ENCODE results near the gene IPCEF1. TPM values are rescaled to one million over a fixed set of nuclear protein-coding genes. Genes with fewer than 3 reads are reported as not detected.
"Not testable (repeated sequence)": the region's sequence is repeated elsewhere in the genome, so short reads cannot be mapped to it uniquely, and the experiment has no call there.

IPCEF1 gene
- total RNA-seq, 1 donor from 2014 or later: not detected

DNA sequence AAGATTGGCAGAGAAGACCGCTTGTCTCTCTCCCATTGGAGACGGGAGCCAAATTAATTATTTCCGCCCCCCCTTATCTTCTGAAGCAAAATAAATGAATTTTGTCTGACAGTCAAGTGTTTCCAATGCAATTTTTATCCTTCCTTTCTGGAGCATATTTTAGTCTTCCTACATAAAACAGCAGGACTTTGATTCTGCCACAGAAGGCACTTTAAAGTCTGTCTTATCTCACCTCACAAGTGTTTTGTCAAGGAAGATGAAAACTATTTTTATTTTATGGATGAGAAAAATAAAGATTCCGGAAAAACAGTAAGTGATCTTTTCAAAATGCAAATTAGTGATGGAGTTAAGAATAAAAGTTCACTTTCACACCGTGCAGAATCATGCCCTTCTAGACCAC is 177.2 kb downstream of the IPCEF1 start:
- TF ChIP-seq, protein P1, sequence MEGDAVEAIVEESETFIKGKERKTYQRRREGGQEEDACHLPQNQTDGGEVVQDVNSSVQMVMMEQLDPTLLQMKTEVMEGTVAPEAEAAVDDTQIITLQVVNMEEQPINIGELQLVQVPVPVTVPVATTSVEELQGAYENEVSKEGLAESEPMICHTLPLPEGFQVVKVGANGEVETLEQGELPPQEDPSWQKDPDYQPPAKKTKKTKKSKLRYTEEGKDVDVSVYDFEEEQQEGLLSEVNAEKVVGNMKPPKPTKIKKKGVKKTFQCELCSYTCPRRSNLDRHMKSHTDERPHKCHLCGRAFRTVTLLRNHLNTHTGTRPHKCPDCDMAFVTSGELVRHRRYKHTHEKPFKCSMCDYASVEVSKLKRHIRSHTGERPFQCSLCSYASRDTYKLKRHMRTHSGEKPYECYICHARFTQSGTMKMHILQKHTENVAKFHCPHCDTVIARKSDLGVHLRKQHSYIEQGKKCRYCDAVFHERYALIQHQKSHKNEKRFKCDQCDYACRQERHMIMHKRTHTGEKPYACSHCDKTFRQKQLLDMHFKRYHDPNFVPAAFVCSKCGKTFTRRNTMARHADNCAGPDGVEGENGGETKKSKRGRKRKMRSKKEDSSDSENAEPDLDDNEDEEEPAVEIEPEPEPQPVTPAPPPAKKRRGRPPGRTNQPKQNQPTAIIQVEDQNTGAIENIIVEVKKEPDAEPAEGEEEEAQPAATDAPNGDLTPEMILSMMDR (IDR thresholded peaks at IDR 0.05): no peak
- Histone ChIP-seq H3K4me1 (no peaks in the 10 kb centered on the region), H3K27ac (no peak overlapping the region), H3K27me3 (no peaks in the 10 kb centered on the region), H3K4me3 (no peak overlapping the region), H3K36me3 (no peaks in the 10 kb centered on the region), H3K9me3 (peaks cover 0 to 10% of the 10 kb centered on the region in 2 donors)
- intact Hi-C loops (cut with DNase I): no loop called here
- no peak for DNase-seq (ENCODE audit: low spot score in 2 of 2)

DNA sequence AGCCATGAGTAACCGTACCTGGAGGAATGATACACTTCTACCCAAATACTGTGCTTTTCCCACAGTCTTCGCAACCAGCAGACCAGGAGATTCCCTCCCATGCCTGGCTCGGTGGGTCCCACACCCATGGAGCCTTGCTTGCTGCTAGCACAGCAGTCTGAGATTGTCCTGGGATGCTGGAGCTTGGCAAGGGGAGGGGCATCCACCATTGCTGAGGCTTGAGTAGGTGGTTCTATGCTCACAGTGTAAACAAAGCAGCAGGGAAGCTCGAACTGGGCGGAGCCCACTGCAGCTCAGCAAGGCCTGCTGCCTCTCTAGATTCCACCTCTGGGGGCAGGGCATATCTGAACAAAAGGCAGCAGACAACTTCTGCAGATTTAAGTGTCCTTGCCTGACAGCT is 184.2 kb downstream of the IPCEF1 start:
- intact Hi-C loops (cut with DNase I): not testable (repeated sequence)

DNA sequence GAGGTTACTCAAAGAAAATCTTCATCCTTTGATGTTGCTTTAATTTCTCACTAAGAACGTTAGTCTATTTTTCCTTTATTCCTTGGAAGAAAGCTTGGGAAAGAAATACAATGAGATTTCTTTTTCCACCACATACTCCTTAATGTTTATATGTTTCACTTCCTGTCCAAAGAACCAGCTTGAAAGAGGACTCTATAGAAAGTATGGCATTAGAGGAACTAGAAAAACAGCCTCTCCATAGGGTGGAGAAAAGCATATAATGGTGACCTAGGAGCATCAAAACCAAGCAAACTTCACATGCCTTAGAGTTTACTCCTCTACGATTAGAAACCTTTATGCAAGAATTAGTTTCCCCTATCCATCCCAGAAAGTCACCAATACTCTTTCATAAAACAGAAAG is 186.5 kb downstream of the IPCEF1 start:
- Histone ChIP-seq H3K27me3 (no peaks in the 10 kb centered on the region), H3K27ac (no peak overlapping the region), H3K36me3 (no peaks in the 10 kb centered on the region), H3K4me1 (no peaks in the 10 kb centered on the region), H3K4me3 (no peak overlapping the region), H3K9me3 (no peaks in the 10 kb centered on the region)
- TF ChIP-seq, protein P1 (IDR thresholded peaks at IDR 0.05): no peak
- intact Hi-C loops (cut with DNase I): no loop called here
- no peak for DNase-seq (ENCODE audit: low spot score in 2 of 2)

More for the DNA sequence above, 184.2 kb downstream of the IPCEF1 start:
- H3K27me3 ChIP-seq; H3K4me1 ChIP-seq; H3K4me3 ChIP-seq; H3K36me3 ChIP-seq; DNase-seq (ENCODE audit: low spot score in 2 of 2); H3K27ac ChIP-seq; H3K9me3 ChIP-seq: not testable (repeated sequence)

DNA sequence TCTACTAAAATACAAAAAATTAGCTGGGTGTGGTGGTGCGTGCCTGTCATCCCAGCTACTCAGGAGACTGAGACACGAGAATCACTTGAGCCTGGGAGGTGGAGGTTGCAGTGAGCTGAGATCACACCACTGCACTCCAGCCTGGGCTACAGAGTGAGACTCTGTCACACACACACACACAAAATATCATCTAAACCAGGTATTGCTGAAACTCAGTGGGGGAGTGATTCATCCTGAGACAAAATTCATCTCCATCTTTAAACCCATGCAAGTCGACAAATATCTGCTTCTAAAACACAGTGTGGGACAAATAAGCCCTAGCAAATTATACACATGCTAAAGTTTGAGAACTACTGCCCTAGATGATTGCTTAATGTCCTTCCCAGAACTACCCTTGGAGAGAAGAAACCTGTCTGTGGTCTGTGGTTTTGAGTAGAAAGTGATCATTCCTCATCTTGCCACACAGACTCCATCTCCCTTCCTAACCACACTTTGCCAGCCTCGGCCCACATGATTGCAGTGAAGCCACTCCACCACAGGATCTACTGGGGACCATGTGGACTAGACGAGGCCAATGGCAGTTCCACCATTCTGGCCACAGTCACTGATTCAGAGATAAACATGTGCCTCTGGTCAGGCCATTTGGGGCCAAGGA is 187.3 kb downstream of the IPCEF1 start:
- H3K27me3 ChIP-seq: no peaks in the 10 kb centered on the region
- DNase-seq (ENCODE audit: low spot score in 2 of 2): no peak
- TF ChIP-seq, protein P1 (IDR thresholded peaks at IDR 0.05): no peak
- H3K4me1 ChIP-seq: no peaks in the 10 kb centered on the region
- no peaks in the 10 kb centered on the region for H3K9me3 ChIP-seq
- no peaks in the 10 kb centered on the region for H3K36me3 ChIP-seq
- H3K4me3 ChIP-seq: no peak overlapping the region
- H3K27ac ChIP-seq: no peak overlapping the region
- intact Hi-C loops (cut with DNase I): no loop called here

DNA sequence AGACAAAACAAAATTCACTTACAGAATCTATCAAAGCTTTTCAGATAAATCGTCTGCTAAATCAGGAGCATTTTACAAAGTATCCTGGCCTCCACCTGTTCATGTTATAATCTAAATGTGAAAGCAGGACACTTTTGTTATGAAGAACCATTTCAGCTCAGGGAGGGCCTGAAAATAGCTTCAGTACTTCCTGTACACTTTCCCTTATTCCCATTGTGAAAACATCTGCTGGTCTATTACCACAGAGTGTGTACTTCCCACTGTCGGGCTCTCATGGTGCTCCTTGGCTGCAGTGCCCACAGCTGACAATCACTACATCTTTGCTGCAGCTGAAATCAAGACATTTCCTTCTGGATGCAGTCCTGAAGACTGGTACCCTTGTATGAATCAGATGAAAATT is 189.5 kb downstream of the IPCEF1 start:
- no peaks in the 10 kb centered on the region for H3K36me3 ChIP-seq
- no peak overlapping the region for H3K27ac ChIP-seq
- H3K4me3 ChIP-seq: no peak overlapping the region
- peaks cover 0 to 5% of the 10 kb centered on the region in 2 donors for H3K4me1 ChIP-seq
- no peak for DNase-seq (ENCODE audit: low spot score in 2 of 2)
- intact Hi-C loops (cut with DNase I): no loop called here
- H3K27me3 ChIP-seq: no peaks in the 10 kb centered on the region
- TF ChIP-seq, protein P1 (IDR thresholded peaks at IDR 0.05): no peak
- no peaks in the 10 kb centered on the region for H3K9me3 ChIP-seq

DNA sequence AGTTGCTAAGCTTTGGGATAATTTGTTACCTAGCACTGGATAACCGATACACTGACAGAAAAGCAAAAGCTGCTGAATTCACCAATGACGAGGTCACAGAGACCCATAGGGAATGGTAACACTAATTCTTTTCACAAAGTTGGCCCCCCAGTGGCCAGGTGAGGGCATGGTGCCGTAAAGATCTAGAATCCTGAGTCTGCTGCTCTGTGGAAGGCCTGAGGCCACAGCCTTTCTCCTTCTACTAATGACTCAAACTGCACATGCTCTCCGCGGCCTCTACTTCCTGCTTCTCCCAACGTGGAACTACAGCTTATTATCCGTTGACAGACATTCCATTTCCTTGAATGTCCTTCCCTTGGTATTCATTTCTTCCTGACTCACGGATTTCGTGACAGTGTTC is 190.5 kb downstream of the IPCEF1 start:
- Histone ChIP-seq H3K4me1 (peaks cover 0 to 5% of the 10 kb centered on the region in 2 donors), H3K4me3 (no peak overlapping the region), H3K9me3 (no peaks in the 10 kb centered on the region), H3K36me3 (no peaks in the 10 kb centered on the region), H3K27ac (no peak overlapping the region), H3K27me3 (no peaks in the 10 kb centered on the region)
- intact Hi-C loops (cut with DNase I): no loop called here
- DNase-seq (ENCODE audit: low spot score in 2 of 2): no peak
- TF ChIP-seq, protein P1 (IDR thresholded peaks at IDR 0.05): no peak

Data from ascending aorta (tissue), 2 donors.